ENCODE results near the gene VLDLR.

Gene VLDLR

GRCh38 chr9:2640570-2640969 is 19.0 kb downstream of the VLDLR start:
- TF ChIP-seq CTCF (conservative IDR thresholded peaks at IDR 0.05): no peak
- TF ChIP-seq ZFX (IDR thresholded peaks at IDR 0.05): no peak
- no peak overlapping the region for H3K27ac ChIP-seq

- TF ChIP-seq ZFX (IDR thresholded peaks at IDR 0.05) (no peak), CTCF (conservative IDR thresholded peaks at IDR 0.05) (no peak)
These were observed 19.4 kb downstream of the VLDLR start for GRCh38 chr9:2641033-2641432.

GRCh38 chr9:2642068-2642467 is 20.5 kb downstream of the VLDLR start:
- H3K27ac ChIP-seq: no peak overlapping the region
- TF ChIP-seq ZFX (IDR thresholded peaks at IDR 0.05): no peak
- no peak for TF ChIP-seq CTCF (conservative IDR thresholded peaks at IDR 0.05)

More at GRCh38 chr9:2641033-2641432, 19.4 kb downstream of the VLDLR start:
- no peak overlapping the region for H3K27ac ChIP-seq

GRCh38 chr9:2645569-2645968 is 24.0 kb downstream of the VLDLR start:
- H3K27ac ChIP-seq: no peak overlapping the region
- TF ChIP-seq ZFX (IDR thresholded peaks at IDR 0.05): no peak
- TF ChIP-seq CTCF (conservative IDR thresholded peaks at IDR 0.05): no peak

- TF ChIP-seq CTCF (conservative IDR thresholded peaks at IDR 0.05) (no peak), ZFX (IDR thresholded peaks at IDR 0.05) (no peak)
- H3K27ac ChIP-seq: no peak overlapping the region
These were observed 33.9 kb downstream of the VLDLR start for GRCh38 chr9:2655411-2655901.

- H3K27ac ChIP-seq: no peak overlapping the region
- TF ChIP-seq CTCF (conservative IDR thresholded peaks at IDR 0.05) (no peak), ZFX (IDR thresholded peaks at IDR 0.05) (no peak)
These were observed 35.8 kb downstream of the VLDLR start for GRCh38 chr9:2657427-2657826.

- TF ChIP-seq CTCF (conservative IDR thresholded peaks at IDR 0.05) (no peak), ZFX (IDR thresholded peaks at IDR 0.05) (no peak)
- H3K27ac ChIP-seq: no peak overlapping the region
These were observed 40.9 kb downstream of the VLDLR start for GRCh38 chr9:2662496-2662895.
